Neural cell (in vitro differentiated cells): ENCODE results near the gene HIC1.

Experiments used
- CTCF ChIP-seq: fragments of 450-650 bp; IDR thresholded peaks from 2 replicates; pipeline ENCODE4 v1.5.1; 2014; ENCODE audit warnings: antibody characterized with exemption, mild to moderate bottlenecking, moderate library complexity; ENCODE audit not compliant: poor library complexity, severe bottlenecking
- EZH2 ChIP-seq: fragments of 200-600, 300-800 bp; shearing (Covaris generic), sonication (generic); IDR thresholded peaks from 2 replicates; pipeline ENCODE4 v1.6.1; 2014; ENCODE audit warnings: antibody characterized with exemption, low read length, borderline replicate concordance, mild to moderate bottlenecking; ENCODE audit not compliant: insufficient read depth, poor library complexity, severe bottlenecking
- POLR2AphosphoS5 ChIP-seq: IDR thresholded peaks from 2 replicates; pipeline ENCODE4 v1.6.1; 2012
- RAD21 ChIP-seq: fragments of 450-650 bp; conservative IDR thresholded peaks from 2 replicates; pipeline ENCODE4 v1.6.1; 2014; ENCODE audit warnings: antibody characterized with exemption, mild to moderate bottlenecking, moderate library complexity

GRCh38 chr17:2090804-2091534 lies 36.1 kb downstream of the HIC1 start:
- TF ChIP-seq POLR2AphosphoS5 (no peak), EZH2 (no peak), CTCF (no peak), RAD21 (no peak)
